Measurements from ENCODE around the gene ITPR1. TPM values are rescaled to one million over a fixed set of nuclear protein-coding genes. Genes with fewer than 3 reads are reported as not detected.

The ITPR1 gene
- total and polyA plus RNA-seq, 10 of the 15 experiments (the other 5 are each of a cell fraction or from before 2014, with no cell fraction given), result 12.2 to 239 (median 28.4) TPM

- H2AFZ ChIP-seq (ENCODE audit: control insufficient read depth, low read depth, low read length), result no peak overlapping the region
- no peak overlapping the region for H3K9ac ChIP-seq (ENCODE audit: control insufficient read depth, insufficient read depth, low read length)
- intact Hi-C loops (cut with micrococcal nuclease; ENCODE audit: unreplicated experiment) (loop anchor here (5.0 kb wide), 1 partner anchor 204 kb away; no protein-coding TSS in a partner anchor), in situ Hi-C loops (cut with MboI) (no loop called here)
- ChIA-PET SMC1A (ENCODE audit: uncharacterized antibody, unreplicated experiment) (interaction anchor here (0.7 to 10.6 kb wide), 12 partner anchors 9 to 155 kb away, joined by 3 to 185 read pairs (median 4); partner anchors contain the start of gene BHLHE40), POLR2A (interaction anchor here (0.5 to 2.6 kb wide), 4 partner anchors 26 to 123 kb away, joined by 4 to 6 read pairs (median 4); no protein-coding TSS in a partner anchor), CTCF (interaction anchor here (0.7 to 9.2 kb wide), 4 partner anchors 14 to 141 kb away, joined by 3 to 78 read pairs (median 5); no protein-coding TSS in a partner anchor), RAD21 (ENCODE audit: unreplicated experiment) (interaction anchor here (2.9 to 9.5 kb wide), 4 partner anchors 14 to 132 kb away, joined by 9 to 151 read pairs (median 54); partner anchors contain the start of gene BHLHE40)
- peaks cover 0 to 1% of the 10 kb centered on the region in 2 experiments; a peak in 1 of 4 replicates for H3K36me3 ChIP-seq (ENCODE audit: control insufficient read depth in 2 of 2, insufficient read depth in 2 of 2, low read length in 1 of 2)
- FAIRE-seq (no peak), ATAC-seq (no peak), DNase-seq (ENCODE audit: low read depth, low spot score) (no peak)
- H3K4me1 ChIP-seq (ENCODE audit: control insufficient read depth, insufficient read depth, low read length), result peaks cover 27% of the 10 kb centered on the region
- no peak overlapping the region for H3K4me3 ChIP-seq
- WGBS (ENCODE audit: insufficient coverage, insufficient replicate concordance, low lambda C conversion rate, missing lambda C conversion rate), result 85% methylated on average over 5 of the region's 5 CpGs
- H3K27me3 ChIP-seq (replicated peaks in 1 of 2; ENCODE audit: control insufficient read depth in 2 of 2, insufficient read depth in 2 of 2, low read length in 1 of 2), result no peaks in the 10 kb centered on the region
- no peaks in the 10 kb centered on the region for H4K20me1 ChIP-seq (ENCODE audit: control insufficient read depth, insufficient read depth)
- TF ChIP-seq FOXK2 (IDR thresholded peaks at IDR 0.05) (no peak), BCL11A (IDR thresholded peaks at IDR 0.05; ENCODE audit: low read depth, low read length) (no peak)
- BruUV-seq (replicated peaks), result no TSS peak
- no peaks in the 10 kb centered on the region; the same call in 2 of the 3 replicates for H3K9me3 ChIP-seq (replicated peaks; ENCODE audit: control insufficient read depth, insufficient read depth, low read length)
- H3K79me2 ChIP-seq (ENCODE audit: control insufficient read depth, insufficient read depth, low read length), result no peaks in the 10 kb centered on the region
- no peak overlapping the region for H3K4me2 ChIP-seq (ENCODE audit: control insufficient read depth, insufficient read depth)
- H3K27ac ChIP-seq (ENCODE audit: control insufficient read depth, insufficient read depth), result no peak overlapping the region
Measured at GRCh38 chr3:4852780-4853748, 359.9 kb downstream of the ITPR1 start.

DNA sequence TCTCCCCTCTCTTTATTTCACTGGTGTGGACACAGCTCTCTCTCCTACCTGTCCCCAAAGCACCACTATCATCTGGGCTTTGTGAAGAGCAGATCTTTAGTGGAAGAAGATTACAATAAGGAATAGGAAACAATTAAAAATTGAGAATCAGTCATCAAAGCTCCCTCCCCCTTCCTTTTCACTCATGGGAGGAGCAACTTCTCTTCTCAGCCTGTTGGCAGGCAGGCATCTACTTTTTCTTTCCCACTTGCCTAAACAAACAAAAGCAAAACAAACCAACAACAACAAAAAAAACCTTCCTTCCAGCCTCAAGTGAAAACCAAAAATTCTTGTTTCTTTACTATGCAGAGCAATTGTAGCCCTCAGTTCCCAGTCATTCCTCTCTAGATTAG, 360.6 kb downstream of the ITPR1 start:
- Histone ChIP-seq H3K4me2 (ENCODE audit: control insufficient read depth, insufficient read depth) (no peak overlapping the region), H3K4me3 (no peak overlapping the region), H3K36me3 (ENCODE audit: control insufficient read depth in 2 of 2, insufficient read depth in 2 of 2, low read length in 1 of 2) (no peaks in the 10 kb centered on the region), H3K9ac (ENCODE audit: control insufficient read depth, insufficient read depth, low read length) (no peak overlapping the region), H3K4me1 (ENCODE audit: control insufficient read depth, insufficient read depth, low read length) (peaks cover 23% of the 10 kb centered on the region), H3K27ac (ENCODE audit: control insufficient read depth, insufficient read depth) (no peak overlapping the region), H3K79me2 (ENCODE audit: control insufficient read depth, insufficient read depth, low read length) (no peaks in the 10 kb centered on the region), H2AFZ (ENCODE audit: control insufficient read depth, low read depth, low read length) (no peak overlapping the region), H3K27me3 (replicated peaks in 1 of 2; ENCODE audit: control insufficient read depth in 2 of 2, insufficient read depth in 2 of 2, low read length in 1 of 2) (no peaks in the 10 kb centered on the region), H4K20me1 (ENCODE audit: control insufficient read depth, insufficient read depth) (no peaks in the 10 kb centered on the region), H3K9me3 (replicated peaks; ENCODE audit: control insufficient read depth, insufficient read depth, low read length) (no peaks in the 10 kb centered on the region; the same call in 2 of the 3 replicates)
- ChIA-PET RAD21 (ENCODE audit: unreplicated experiment) (interaction anchor here (2.9 to 9.5 kb wide), 3 partner anchors 20 to 133 kb away, joined by 9 to 151 read pairs (median 70); partner anchors contain the start of gene BHLHE40), POLR2A (interaction anchor here (0.5 to 2.6 kb wide), 2 partner anchors 106 to 123 kb away, joined by 5 to 6 read pairs; no protein-coding TSS in a partner anchor), CTCF (interaction anchor here (1.5 to 9.2 kb wide), 2 partner anchors 15 to 121 kb away, joined by 7 to 78 read pairs; no protein-coding TSS in a partner anchor), SMC1A (ENCODE audit: uncharacterized antibody, unreplicated experiment) (interaction anchor here (0.7 to 10.6 kb wide), 12 partner anchors 8 to 155 kb away, joined by 3 to 167 read pairs (median 4); partner anchors contain the start of gene BHLHE40)
- in situ Hi-C loops (cut with MboI), result no loop called here
- no peak for DNase-seq (ENCODE audit: low read depth, low spot score)
- FAIRE-seq, result no peak
- ATAC-seq, result no peak
- intact Hi-C loops (cut with micrococcal nuclease; ENCODE audit: unreplicated experiment), result loop anchor here (5.0 kb wide), 1 partner anchor 204 kb away; no protein-coding TSS in a partner anchor
- BruUV-seq (replicated peaks), result no TSS peak
- TF ChIP-seq RFX5 (IDR thresholded peaks at IDR 0.05; ENCODE audit: low read depth, low read length) (no peak), TAF1 (IDR thresholded peaks at IDR 0.05; ENCODE audit: borderline replicate concordance, low read depth, low read length) (no peak), STAT1 (conservative IDR thresholded peaks at IDR 0.05) (no peak)
- TF ChIP-seq, protein P1, sequence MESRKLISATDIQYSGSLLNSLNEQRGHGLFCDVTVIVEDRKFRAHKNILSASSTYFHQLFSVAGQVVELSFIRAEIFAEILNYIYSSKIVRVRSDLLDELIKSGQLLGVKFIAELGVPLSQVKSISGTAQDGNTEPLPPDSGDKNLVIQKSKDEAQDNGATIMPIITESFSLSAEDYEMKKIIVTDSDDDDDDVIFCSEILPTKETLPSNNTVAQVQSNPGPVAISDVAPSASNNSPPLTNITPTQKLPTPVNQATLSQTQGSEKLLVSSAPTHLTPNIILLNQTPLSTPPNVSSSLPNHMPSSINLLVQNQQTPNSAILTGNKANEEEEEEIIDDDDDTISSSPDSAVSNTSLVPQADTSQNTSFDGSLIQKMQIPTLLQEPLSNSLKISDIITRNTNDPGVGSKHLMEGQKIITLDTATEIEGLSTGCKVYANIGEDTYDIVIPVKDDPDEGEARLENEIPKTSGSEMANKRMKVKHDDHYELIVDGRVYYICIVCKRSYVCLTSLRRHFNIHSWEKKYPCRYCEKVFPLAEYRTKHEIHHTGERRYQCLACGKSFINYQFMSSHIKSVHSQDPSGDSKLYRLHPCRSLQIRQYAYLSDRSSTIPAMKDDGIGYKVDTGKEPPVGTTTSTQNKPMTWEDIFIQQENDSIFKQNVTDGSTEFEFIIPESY (IDR thresholded peaks at IDR 0.05), result no peak
- TF ChIP-seq, protein P2, sequence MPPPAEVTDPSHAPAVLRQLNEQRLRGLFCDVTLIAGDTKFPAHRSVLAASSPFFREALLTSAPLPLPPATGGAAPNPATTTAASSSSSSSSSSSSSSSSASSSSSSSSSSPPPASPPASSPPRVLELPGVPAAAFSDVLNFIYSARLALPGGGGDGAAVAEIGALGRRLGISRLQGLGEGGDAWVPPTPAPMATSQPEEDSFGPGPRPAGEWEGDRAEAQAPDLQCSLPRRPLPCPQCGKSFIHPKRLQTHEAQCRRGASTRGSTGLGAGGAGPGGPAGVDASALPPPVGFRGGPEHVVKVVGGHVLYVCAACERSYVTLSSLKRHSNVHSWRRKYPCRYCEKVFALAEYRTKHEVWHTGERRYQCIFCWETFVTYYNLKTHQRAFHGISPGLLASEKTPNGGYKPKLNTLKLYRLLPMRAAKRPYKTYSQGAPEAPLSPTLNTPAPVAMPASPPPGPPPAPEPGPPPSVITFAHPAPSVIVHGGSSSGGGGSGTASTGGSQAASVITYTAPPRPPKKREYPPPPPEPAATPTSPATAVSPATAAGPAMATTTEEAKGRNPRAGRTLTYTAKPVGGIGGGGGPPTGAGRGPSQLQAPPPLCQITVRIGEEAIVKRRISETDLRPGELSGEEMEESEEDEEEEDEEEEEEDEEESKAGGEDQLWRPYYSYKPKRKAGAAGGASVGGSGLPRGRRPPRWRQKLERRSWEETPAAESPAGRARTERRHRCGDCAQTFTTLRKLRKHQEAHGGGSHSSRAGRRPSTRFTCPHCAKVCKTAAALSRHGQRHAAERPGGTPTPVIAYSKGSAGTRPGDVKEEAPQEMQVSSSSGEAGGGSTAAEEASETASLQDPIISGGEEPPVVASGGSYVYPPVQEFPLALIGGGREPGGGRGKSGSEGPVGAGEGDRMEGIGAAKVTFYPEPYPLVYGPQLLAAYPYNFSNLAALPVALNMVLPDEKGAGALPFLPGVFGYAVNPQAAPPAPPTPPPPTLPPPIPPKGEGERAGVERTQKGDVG (CRISPR knock-in tag; IDR thresholded peaks at IDR 0.05), result no peak
- TF ChIP-seq, protein P3, sequence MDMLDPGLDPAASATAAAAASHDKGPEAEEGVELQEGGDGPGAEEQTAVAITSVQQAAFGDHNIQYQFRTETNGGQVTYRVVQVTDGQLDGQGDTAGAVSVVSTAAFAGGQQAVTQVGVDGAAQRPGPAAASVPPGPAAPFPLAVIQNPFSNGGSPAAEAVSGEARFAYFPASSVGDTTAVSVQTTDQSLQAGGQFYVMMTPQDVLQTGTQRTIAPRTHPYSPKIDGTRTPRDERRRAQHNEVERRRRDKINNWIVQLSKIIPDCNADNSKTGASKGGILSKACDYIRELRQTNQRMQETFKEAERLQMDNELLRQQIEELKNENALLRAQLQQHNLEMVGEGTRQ (IDR thresholded peaks at IDR 0.05; ENCODE audit: borderline replicate concordance, low read depth, low read length), result no peak

Measured in GM12878 (cell line).